ENCODE data around the gene LRRC66. TPM values are rescaled to one million over a fixed set of nuclear protein-coding genes. Genes with fewer than 3 reads are reported as not detected.

Gene LRRC66, protein sequence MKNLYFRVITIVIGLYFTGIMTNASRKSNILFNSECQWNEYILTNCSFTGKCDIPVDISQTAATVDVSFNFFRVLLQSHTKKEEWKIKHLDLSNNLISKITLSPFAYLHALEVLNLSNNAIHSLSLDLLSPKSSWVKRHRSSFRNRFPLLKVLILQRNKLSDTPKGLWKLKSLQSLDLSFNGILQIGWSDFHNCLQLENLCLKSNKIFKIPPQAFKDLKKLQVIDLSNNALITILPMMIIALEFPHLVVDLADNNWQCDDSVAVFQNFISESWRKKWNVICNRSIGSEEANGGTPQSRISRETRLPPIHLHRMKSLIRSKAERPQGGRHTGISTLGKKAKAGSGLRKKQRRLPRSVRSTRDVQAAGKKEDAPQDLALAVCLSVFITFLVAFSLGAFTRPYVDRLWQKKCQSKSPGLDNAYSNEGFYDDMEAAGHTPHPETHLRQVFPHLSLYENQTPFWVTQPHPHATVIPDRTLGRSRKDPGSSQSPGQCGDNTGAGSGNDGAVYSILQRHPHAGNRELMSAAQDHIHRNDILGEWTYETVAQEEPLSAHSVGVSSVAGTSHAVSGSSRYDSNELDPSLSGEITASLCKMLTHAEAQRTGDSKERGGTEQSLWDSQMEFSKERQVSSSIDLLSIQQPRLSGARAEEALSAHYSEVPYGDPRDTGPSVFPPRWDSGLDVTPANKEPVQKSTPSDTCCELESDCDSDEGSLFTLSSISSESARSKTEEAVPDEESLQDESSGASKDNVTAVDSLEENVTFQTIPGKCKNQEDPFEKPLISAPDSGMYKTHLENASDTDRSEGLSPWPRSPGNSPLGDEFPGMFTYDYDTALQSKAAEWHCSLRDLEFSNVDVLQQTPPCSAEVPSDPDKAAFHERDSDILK
- 0.29 TPM for total RNA-seq

DNA sequence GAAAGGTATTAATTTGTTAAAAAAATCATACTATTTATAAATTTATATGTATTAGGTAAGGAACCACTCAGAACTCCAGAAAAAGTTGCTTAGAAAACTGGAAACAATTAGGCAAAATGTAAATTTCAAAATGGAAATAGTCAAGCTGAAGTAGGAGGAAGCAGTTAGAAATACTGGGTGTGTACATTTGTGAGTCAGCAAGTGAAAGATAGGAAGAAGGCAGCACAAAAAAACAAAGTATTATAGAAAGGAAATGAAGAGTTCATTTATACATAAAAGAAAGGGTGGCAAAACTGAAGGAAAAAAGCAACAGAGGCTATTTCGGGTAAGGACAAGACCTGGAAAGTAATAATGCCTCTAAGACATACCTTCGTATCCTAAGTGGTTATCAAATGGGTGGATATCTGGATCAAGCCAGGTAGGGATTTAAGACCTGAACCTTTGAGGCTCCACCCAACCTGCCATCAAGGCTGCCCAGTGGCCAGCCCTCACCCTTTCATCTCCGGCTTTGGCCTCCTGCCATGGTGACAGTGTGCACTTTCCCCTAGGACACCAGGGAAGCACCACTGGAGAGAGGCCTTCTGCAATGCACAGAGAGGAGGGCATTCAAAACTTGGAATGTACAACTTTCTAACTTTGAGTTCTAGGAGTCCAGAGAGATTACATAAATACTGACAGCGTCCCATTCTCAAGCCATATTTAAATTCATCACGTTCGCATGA is at the start of gene LRRC66:
TSS of gene LRRC66 (minus strand) at position 428 of the 722 bp plus-strand sequence. CDS start 2,750 bp downstream, outside the sequence.
- DNase-seq (ENCODE audit: low spot score) = no peak

DNA sequence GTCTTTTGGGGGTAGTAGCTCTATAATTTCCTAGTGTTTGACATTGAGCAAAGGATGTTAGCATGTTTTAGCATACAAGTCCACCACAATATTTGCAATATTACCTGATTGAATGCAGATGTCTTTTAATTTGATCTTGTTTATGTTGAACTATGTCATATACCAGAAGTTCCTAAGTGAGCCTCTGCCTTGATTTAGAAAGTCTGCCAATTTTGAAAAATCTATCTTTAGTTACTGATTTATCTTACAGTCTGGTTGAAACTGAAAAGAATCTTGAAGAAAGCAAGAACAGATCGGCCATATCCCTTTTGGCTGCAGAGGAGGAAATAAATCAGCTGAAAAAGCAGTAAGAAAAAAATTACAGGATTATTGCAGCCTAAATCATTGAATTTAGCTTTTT is 49.4 kb upstream of the LRRC66 start:
- DNase-seq (ENCODE audit: low spot score) = no peak

DNA sequence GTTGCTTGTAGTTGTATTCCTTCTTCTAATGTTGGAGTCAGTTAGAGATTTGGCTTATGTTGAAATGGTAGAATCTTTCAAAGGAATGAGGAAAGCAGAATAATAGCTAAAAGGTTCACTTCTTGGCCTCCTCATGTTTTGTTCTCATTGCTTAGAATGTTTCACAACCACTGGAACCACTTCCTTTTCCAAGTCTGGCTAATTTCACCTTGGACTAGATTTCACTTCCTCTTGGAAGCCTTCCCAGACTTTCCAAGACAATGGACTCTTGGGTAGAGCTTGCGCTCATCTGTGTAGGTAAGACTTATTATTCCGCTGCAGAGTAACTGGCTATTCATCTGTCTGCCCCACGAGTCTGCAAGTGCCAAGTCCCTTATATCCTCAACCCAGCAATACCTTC is 39.2 kb upstream of the LRRC66 start:
- no peak for DNase-seq (ENCODE audit: low spot score)

DNA sequence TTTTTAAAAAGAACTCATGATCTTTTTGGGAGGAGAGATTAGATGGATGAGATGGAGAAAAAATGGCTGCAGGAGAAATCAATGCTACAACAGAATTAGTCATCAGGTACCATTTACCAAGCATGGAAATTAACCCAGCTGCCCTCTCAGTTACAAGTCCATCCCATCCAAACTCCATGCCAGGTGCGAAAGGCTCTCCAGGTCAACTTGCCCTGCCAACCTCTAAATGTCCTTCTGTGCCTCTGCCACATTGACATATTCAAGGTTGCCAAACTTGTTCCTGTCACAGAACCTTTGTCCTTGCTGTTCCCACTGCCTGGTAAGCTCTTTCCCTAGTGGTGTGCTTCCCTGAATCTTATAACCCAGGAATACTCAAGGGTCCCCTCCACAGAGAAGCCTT is 38.1 kb upstream of the LRRC66 start:
- DNase-seq (ENCODE audit: low spot score) = no peak

DNA sequence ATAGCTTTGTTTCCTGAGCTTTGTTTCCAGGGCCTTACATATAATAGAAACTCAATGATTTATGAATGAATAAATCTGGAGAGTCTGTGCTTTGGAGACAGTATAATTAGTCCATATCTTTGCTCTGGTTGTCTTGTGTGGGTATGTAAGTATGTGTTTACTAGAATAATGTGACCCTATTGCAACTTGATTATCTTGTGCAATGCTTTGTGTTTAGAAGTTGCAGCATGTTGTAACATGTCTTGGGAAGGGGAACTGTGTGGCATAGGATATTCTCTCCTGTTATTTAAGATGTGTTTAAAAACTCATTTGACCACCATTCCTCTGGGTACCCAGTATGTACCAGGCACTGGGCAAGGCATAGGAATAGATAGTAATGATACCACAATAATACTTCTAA is 37.0 kb upstream of the LRRC66 start:
- DNase-seq (ENCODE audit: low spot score) = no peak

DNA sequence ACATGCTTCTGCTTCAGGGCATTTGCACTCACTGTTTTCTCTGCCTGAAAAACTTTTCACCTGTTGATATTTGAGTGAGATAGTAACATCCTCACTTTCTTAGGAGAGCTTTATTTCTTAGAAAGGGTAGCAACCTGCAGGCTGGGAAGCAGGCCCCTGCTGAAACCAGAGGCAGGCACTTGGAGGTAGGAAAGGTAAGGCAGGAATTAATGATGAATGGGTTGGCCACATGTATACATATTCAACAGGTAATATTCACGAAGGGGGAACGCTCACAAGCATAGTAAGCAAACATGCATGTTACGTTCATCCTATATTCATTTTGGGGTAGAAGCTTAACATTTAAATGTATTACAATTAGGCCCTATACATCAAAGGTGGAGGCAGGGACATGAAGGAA is 34.1 kb upstream of the LRRC66 start:
- no peak for DNase-seq (ENCODE audit: low spot score)

DNA sequence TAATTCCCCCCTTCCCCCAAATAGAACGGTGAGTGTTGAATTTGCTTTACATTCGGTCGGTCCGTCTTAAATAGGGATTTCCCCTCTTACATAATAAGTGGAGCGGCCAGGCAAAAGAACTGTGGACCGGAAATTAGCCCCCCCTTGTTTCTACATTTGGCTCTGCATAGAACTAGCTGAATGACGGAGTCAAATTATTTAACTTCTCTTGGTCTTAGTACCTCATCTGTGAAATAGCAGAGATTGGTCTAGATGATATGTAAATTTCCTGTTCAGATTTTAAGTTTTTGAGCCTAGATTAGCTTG is 32.3 kb upstream of the LRRC66 start:
- DNase-seq (ENCODE audit: low spot score) = no peak

DNA sequence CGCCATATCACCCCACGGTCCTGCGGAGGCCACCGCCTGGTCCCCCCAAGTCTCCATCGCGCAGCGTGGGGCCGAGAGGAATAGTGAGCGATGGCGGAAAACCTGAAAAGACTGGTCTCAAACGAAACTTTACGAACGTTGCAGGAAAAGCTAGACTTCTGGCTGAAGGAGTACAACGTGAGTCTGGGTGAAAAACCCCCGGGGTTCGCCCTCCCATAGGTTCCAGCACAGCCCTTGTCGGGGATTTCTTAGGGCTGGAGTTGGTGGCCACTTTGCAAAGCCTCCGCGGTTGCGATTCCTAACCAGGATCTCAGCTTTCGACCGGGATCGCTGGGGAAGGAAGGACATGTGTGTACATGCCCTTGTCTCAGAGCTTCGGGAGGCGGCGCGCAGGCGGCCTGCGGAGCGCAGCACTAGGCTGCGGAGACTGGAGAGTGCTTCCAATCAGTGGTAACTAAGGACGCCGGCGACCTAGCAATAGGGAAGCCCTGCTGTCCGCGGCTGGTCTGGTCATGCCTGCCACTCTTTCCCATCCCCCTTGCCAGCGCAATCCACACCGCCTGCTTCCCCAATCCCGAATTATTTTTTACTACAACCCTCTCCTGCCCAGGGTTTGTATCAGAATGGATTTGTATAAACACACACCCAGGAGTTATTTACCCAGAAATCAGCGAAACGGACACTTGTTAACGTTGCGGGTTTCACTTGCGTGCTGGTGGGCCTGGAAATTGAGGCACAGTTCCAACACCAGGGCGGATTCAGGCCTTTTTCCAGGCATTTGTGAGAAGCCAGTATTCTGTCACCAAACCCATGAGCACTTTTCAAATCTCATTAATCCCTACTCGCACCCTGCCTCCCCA is 31.7 kb upstream of the LRRC66 start:
- peak; percentile 81 for DNase-seq (ENCODE audit: low spot score)

DNA sequence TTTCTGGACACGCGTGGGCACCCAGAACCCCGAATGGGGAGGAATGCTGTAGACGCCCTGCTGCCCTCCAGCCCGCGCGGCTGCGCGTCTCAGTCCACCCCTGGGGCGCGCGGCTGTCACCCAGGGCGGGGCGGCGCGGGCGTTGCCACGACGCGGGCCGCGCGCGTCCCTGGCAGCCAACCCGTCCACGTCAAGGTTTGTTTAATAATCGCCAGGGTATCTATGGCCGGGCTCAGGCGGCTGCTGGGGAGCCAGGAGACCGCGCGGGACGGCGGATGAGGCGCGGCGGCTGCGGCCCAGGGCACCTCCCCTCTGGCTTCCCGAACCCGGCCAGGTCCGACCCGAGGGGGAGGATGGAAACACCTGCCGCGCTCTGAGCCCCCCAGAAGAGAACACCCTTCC is 31.1 kb upstream of the LRRC66 start, which contains the start of gene SPATA18:
TSS of gene SPATA18 (plus strand) at position 92 of the 402 bp plus-strand sequence. CDS start 401 bp downstream, outside the sequence.
- no peak for DNase-seq (ENCODE audit: low spot score)

DNA sequence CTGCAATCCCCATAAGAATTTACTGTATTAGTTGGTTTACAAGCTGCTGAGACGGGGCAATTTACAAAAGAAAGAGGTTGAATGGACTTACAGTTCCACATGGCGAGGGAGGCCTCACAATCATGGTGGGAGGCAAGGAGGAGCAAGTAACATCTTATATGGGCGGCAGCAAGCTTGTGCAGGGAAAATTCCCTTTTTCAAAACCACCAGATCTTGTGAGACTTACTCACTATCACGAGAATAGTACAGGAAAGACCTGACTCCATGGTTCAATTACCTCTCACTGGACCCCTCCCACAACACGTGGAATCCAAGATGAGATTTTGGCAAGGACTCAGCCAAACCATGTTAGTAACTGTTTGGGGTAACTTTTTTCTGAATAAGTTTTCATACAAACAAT is 29.1 kb upstream of the LRRC66 start:
- DNase-seq (ENCODE audit: low spot score) = no peak

DNA sequence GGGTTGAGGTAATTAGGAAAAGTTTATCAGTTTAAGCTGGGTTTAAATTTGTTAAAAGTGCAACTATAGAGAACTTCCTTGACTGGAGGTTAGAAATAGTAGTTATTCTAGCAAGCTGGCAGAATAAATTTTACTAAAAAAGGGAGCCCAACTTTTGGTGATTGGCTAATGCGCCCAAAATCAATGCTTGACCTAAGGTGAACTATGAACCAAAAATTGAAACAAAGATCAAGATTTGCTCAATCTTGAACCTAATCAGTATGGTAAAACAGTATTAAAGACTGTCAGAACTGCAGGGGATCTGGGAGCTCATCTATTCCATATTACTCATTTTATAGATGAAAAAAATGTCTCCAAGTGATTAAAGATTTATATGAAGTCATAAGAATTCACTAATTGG is 24.9 kb upstream of the LRRC66 start:
- DNase-seq (ENCODE audit: low spot score) = no peak

DNA sequence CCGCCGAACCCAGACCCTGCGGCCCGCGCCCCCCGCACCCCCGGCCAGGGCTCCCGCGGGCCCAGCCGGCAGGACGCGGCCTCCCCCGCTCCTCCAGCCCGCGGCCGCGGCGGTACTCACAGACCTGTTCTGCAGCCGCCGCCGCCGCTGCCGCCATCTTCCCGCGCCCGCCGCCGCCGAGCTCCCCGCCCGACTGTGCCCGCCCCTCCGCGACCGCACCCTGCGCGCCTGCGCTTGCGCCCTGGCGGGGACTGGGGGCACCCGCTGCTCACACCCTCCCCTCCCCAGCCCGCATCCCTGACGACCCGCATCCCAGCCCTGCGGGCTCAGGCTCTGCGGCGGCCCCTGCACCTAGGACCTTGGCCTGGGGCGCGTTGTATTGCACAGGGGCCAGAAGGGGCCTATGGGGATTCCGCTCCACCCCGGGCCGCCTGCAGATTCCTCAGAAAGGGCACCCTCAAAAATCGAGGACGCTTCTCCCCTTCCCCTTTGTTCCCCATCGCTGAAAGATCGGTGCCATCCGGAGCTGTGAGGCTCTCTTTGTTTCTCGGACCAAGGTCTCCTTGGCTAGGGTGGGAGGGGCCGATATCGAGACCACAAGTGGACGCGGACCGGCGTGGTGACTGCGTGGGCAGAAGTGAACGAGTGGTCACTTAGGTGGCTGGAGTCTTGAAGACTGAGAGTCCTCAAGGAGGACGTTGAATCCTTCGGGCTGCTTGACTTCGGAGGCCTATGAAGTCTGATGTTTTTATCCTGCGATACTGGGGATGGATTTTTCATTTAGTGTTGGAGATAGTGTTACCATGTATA is 18.1 kb upstream of the LRRC66 start, which contains the start of gene SGCB:
TSS of gene SGCB (minus strand) at position 197 of the 810 bp plus-strand sequence. CDS start at position 157, 40 bp downstream.
- peak; percentile 77 for DNase-seq (ENCODE audit: low spot score)

DNA sequence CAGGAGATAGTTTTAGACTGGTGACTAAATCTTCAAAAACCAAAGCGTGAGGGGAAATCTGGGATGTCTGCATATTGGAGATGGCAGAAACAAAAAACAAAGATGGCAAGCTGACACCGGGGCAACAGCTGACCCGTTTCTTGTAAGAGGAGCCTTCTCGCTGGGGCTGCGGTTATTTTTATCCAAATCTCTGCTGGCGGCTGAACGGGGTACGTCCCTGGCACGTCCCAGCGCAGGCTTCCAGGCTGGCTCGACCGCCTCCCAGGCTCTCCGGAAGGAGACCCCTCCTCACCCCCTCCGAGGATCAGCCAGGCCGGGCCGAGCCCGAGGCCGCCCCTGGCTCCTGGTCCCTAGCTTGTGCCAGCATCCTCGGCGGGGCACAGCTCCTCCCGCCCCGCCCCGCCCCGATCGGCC is 17.5 kb upstream of the LRRC66 start:
- peak; percentile 49 for DNase-seq (ENCODE audit: low spot score)

DNA sequence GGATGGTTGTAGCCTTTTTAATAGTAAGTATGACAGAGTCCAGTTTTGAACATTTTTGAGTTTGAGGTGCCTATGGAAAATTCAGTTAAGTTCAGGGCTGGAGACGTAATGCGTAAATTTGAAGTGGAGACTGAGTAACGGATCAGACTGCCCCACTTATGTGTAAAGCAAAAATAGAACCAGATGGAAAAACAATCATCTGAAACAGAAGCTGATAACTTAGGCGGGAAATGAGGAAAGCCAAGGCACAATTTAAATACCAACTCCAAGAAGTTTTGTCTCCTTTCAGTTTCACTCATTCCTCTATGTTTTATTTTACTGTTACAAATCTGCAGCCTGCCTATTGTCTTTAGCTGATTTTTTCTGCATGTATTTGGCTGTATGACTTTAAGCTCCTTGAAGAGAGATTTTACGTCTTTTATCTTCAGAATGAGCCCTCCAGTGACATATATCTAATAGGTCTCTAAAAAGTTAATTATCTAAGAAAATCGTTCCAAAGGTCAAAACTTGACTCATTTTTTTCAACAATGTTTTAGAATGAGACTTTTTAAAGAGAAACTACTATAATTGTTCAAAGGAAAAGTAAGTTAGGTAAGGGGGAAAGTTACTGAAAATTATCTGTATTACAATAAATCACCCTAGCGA is 16.8 kb upstream of the LRRC66 start:
- no peak for DNase-seq (ENCODE audit: low spot score)

DNA sequence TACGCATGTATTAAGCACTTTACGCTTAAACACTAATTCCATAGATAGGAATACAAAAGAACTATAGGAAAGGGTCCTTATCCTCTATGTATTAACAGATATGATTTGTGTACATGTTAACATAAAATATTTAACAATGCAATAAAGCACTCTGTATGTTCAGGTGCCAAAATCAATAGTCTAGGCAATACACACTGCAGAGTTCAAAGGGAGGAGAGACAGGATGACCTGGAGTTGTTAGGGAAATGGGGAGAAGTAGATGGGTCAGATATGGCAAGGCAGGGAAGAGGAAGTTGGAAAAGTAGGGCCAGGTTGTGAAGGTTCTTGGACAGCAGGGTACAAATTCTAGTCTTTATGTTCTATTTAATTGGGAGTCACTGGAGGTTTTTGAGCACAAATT is 15.0 kb upstream of the LRRC66 start:
- DNase-seq (ENCODE audit: low spot score) = no peak

DNA sequence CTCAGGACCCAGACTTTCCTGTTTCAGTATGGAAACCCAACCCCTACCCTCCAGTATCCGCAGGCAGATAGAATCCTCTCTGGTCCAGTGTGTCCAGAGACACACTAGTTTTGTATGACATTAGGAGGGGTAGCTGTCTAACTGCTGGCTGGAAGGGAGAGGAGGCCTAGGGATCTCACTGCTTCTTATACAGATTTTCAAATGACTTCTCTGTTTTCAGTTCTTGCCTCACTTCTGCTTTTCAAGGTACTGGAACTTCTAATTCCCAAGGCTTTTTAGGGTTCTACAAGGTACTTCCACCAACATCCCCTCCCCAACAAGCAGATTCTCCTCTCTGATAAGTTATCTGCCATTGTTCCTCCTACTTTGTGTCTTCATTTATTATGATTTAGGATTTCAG is 11.8 kb upstream of the LRRC66 start:
- no peak for DNase-seq (ENCODE audit: low spot score)

DNA sequence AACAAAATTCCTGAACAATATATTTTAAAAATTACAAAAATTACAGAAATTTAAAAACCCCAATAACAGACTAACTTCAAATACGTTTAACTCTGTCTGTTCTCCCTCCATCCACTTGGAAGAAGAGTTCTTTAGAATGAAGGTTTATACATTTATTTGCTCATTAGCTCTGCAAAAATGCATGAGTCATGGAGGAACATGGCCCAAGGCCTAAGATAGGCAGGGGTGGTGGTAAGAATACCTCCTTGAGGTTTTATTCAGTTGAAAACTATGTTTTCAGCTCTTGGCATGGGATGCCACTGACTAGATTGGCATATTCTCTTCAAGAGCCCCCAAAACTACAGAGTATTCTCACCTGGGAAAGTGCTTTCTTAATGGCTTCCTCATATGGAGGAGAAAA is 8.8 kb upstream of the LRRC66 start:
- DNase-seq (ENCODE audit: low spot score) = no peak

DNA sequence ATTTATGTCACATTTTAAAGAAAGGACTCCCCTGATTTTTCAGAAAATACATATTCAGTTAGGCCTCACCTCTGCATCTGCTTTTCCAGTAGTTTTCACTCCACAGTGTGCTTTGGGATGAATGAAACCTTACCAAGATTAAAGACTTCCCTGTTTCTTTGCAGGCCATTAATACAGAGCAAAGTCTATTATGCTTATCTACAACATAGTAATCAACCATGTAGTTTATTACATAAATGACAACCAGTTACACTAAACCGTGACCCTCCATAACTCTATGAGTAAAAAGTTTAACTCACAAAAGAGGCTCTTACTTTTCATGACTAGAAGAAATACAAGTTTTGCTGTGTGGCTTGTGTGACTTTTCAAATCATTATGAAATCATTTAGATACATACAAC is 2.3 kb downstream of the LRRC66 start:
- no peak for DNase-seq (ENCODE audit: low spot score)

DNA sequence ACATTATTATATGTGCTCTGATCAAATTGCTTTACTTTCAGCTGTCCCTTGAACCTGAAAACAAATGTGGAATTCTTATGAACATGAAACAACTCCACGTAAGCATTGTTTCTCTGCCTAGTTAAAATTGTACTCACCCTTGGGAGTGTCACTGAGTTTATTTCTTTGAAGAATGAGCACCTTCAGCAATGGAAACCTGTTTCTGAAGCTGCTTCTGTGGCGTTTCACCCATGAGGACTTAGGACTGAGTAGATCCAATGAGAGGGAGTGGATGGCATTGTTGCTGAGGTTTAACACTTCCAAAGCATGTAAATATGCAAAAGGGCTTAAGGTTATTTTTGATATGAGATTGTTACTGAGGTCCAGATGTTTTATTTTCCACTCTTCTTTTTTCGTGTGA is 3.2 kb downstream of the LRRC66 start:
- DNase-seq (ENCODE audit: low spot score) = no peak

DNA sequence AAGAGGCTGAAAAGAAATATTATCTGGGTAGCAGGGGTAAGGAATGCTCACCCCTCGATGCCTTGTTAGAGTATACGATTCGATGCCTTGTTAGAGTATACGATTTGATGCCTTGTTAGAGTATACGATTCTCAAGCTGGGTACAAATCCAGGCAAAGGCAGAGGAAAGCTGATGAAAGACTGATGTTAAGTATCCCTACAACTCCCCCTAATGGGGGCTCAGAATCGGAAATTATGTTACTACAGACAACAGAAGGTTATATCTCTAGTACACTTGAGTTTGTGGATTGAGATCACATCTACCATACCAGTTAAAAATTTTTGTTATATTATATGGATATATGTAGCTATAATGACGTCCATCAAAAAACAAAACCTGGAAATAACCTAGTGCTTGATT is 4.8 kb downstream of the LRRC66 start:
- DNase-seq (ENCODE audit: low spot score) = no peak

Data from ureter (tissue), 1 donor.